Sigmoid colon (tissue), 7 donors: ENCODE data around the gene MYL3. TPM values are rescaled to one million over a fixed set of nuclear protein-coding genes. Genes with fewer than 3 reads are reported as not detected.

Experiments
- DNase-seq: peaks from one replicate; pipeline ENCODE4 v3.0.0-alpha.2; 2019
- H3K27ac ChIP-seq, 4 donors: fragments of 200-600 bp; sonication (generic); one replicate each; pipeline ENCODE4 v1.5.1; 2016 to 2019; ENCODE audit warnings: mild to moderate bottlenecking in 1 of 4
- H3K27me3 ChIP-seq, 3 donors: fragments of 200-600 bp; sonication (generic); one replicate each; pipeline ENCODE4 v1.5.1; 2019; ENCODE audit warnings: mild to moderate bottlenecking in 1 of 3
- H3K36me3 ChIP-seq, 4 donors: fragments of 200-600 bp; sonication (generic); one replicate each; pipeline ENCODE4 v1.5.1; 2016 to 2019
- H3K4me1 ChIP-seq, 4 donors: fragments of 200-600 bp; sonication (generic); one replicate each; pipeline ENCODE4 v1.5.1; 2017 to 2019
- H3K4me3 ChIP-seq, 4 donors: fragments of 200-600 bp; sonication (generic); one replicate each; pipeline ENCODE4 v1.5.1; 2017 to 2019; ENCODE audit warnings: mild to moderate bottlenecking in 2 of 4, moderate library complexity in 1 of 4
- H3K9me3 ChIP-seq, 4 donors: fragments of 200-600 bp in 3 of 4; sonication (generic) in 3 of 4; one replicate each; pipeline versions ENCODE4 v1.5.1 to v1.6.1; 2013 to 2019
- CTCF ChIP-seq, 4 experiments: fragments of 450-650 bp in 3 of 4; fragments of 200-600 bp in 1 of 4; IDR thresholded peaks; one replicate each; pipeline ENCODE4 v1.5.1; 2016 to 2019; ENCODE audit warnings: antibody characterized with exemption in 4 of 4, mild to moderate bottlenecking in 3 of 4, moderate library complexity in 2 of 4
- EP300 ChIP-seq, 4 donors: sonication (generic); formaldehyde crosslinking; IDR thresholded peaks; one replicate each; pipeline ENCODE4 v1.6.1; 2017; ENCODE audit warnings: antibody characterized with exemption in 4 of 4
- POLR2A ChIP-seq, 2 donors: fragments of 450-650 bp; IDR thresholded peaks; one replicate each; pipeline ENCODE4 v1.6.1; 2016; ENCODE audit warnings: antibody characterized with exemption in 2 of 2, mild to moderate bottlenecking in 2 of 2, moderate library complexity in 2 of 2
- POLR2AphosphoS5 ChIP-seq, 4 donors: sonication (generic); formaldehyde crosslinking; IDR thresholded peaks; one replicate each; pipeline ENCODE4 v1.6.1; 2017; ENCODE audit warnings: antibody characterized with exemption in 4 of 4
- WGBS, 2 donors: extraction: QIAGEN DNeasy Blood & Tissue Kit; methylation state at CpG; one replicate each; pipeline ENCODE4 v1.1.7; 2013; 5-methylcytosine and 5-hydroxymethylcytosine counted together
- intact Hi-C: fragments of 100-400 bp; cut with DNase I; formaldehyde crosslinking; loops from one replicate; pipeline ENCODE4 v1.15.1; 2023
- polyA plus RNA-seq, 3 donors: library from polyadenylated mRNA; stranded (reverse); fragments of 200-250 nt; gene quantifications; one replicate each; pipeline ENCODE4 v1.2.3, GENCODE V29; 2013
- total RNA-seq, 4 donors: library from RNA; depleted of rRNA; stranded (reverse); fragments of >200 nt; gene quantifications; one replicate each; pipeline ENCODE4 v1.1.0, GENCODE V29; 2016
- donor health status: healthy with polysubstance abuse.
- donor health status: Bipolar disorder and iron deficiency.
- donor health status: healthy.

The MYL3 gene
- total and polyA plus RNA-seq, 7 donors: 1.5 to 11.8 (median 3.9) TPM

DNA sequence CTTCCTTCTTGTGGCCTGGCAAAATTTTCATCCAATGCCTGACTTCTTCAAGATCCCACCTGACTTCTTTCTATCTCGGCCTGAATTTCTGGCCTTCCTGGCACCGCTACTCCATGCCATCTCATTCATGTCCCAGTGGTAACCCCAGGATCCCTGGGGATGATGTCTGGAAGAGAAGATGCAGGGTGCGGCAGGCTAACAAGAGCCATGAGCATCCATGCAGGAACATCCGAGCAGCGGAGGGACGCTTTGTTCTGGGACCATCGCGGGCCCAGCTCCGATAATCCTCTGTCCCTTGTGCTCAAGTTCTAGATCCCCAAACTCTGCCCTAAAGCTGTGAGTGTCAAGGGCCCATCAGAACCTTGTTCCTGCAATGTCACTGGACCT, 10.9 kb downstream of the MYL3 start:
- no peak overlapping the region for H3K4me3 ChIP-seq
- intact Hi-C loops: no loop called here
- no peak overlapping the region for H3K27ac ChIP-seq
- H3K27me3 ChIP-seq: no peaks in the 10 kb centered on the region
- H3K36me3 ChIP-seq: no peaks in the 10 kb centered on the region
- H3K4me1 ChIP-seq: peaks cover 0 to 2% (median 0%) of the 10 kb centered on the region in 4 donors
- WGBS, 2 donors: 93 to 96% methylated on average over 9 of the region's 9 CpGs
- no peak for DNase-seq
- no peaks in the 10 kb centered on the region for H3K9me3 ChIP-seq
- no peak for TF ChIP-seq POLR2AphosphoS5 (IDR thresholded peaks at IDR 0.05)
- no peak for TF ChIP-seq POLR2A (IDR thresholded peaks at IDR 0.05)
- TF ChIP-seq EP300 (IDR thresholded peaks at IDR 0.05): no peak
- no peak for TF ChIP-seq CTCF (IDR thresholded peaks at IDR 0.05)

GRCh38 chr3:46851364-46852333, 11.6 kb downstream of the MYL3 start:
- H3K4me1 ChIP-seq: peaks cover 0 to 6% (median 2%) of the 10 kb centered on the region in 4 donors
- DNase-seq: no peak
- no peak for TF ChIP-seq EP300 (IDR thresholded peaks at IDR 0.05)
- TF ChIP-seq POLR2A (IDR thresholded peaks at IDR 0.05): no peak
- no peak overlapping the region for H3K27ac ChIP-seq
- 86 to 90% methylated on average over 13 of the region's 13 CpGs for WGBS, 2 donors
- no peaks in the 10 kb centered on the region for H3K27me3 ChIP-seq
- H3K36me3 ChIP-seq: no peaks in the 10 kb centered on the region
- no peaks in the 10 kb centered on the region for H3K9me3 ChIP-seq
- intact Hi-C loops: no loop called here
- H3K4me3 ChIP-seq: no peak overlapping the region

- WGBS, 2 donors: 68 to 86% methylated on average over 1 of the region's 1 CpG
- intact Hi-C loops: no loop called here
- Histone ChIP-seq H3K4me1 (peaks cover 0 to 18% (median 9%) of the 10 kb centered on the region in 4 donors), H3K36me3 (no peaks in the 10 kb centered on the region), H3K27ac (no peak overlapping the region), H3K27me3 (no peaks in the 10 kb centered on the region), H3K9me3 (no peaks in the 10 kb centered on the region), H3K4me3 (no peak overlapping the region)
- DNase-seq: no peak
- TF ChIP-seq CTCF (IDR thresholded peaks at IDR 0.05) (no peak), EP300 (IDR thresholded peaks at IDR 0.05) (no peak), POLR2AphosphoS5 (IDR thresholded peaks at IDR 0.05) (no peak), POLR2A (IDR thresholded peaks at IDR 0.05) (no peak)
These were observed 12.8 kb downstream of the MYL3 start for GRCh38 chr3:46850468-46850779.

DNA sequence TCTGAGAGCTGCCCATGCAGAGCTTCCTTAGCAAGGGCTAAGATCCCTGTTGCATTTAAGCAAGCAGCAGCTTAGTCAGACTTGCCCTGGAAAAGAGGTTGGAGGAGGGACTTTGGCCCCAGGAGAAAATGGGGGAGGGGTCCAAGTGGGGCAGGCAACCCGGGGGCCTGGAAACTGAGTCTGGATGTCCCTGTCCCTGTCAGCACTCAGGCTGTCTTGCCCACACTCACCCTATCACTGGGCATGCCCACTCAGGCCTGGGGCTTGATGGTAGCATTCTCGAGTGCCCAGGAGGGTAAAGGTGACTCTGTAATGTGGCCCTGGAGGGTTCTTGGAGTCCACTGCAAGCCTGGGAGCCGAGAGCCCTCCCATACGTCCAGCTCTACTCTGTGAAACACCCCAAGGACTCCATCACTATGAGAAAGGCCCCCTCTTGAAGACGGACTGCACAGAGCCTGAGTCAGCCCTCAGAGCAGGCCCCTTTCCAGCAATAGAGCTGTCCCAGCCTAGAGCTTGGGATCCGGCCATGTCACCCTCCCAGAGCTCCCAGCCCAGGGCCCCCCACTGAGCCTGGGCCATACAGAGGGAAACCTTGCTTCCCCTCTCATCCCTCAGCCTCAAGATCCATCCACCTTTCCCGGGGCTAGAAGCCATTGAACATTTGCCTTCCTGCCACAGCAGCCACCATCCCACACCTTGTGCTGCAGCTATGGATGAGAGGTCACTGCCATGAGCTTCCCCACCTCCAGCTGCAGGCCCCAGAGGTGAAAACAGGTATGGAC, 13.4 kb downstream of the MYL3 start:
- H3K9me3 ChIP-seq: no peaks in the 10 kb centered on the region
- DNase-seq: no peak
- WGBS, 2 donors: 71 to 74% methylated on average over 7 of the region's 7 CpGs

GRCh38 chr3:46849045-46849631, 14.1 kb downstream of the MYL3 start:
- TF ChIP-seq POLR2AphosphoS5 (IDR thresholded peaks at IDR 0.05) (no peak), CTCF (IDR thresholded peaks at IDR 0.05) (no peak), POLR2A (IDR thresholded peaks at IDR 0.05) (no peak), EP300 (IDR thresholded peaks at IDR 0.05) (no peak)
- no peaks in the 10 kb centered on the region for H3K9me3 ChIP-seq
- WGBS, 2 donors: 92 to 95% methylated on average over 7 of the region's 7 CpGs
- H3K27ac ChIP-seq: no peak overlapping the region
- H3K4me3 ChIP-seq: no peak overlapping the region
- intact Hi-C loops: loop anchor here (5.0 kb wide), 2 partner anchors 43 to 142 kb away; no protein-coding TSS in a partner anchor
- H3K36me3 ChIP-seq: no peaks in the 10 kb centered on the region
- DNase-seq: no peak
- no peaks in the 10 kb centered on the region for H3K27me3 ChIP-seq
- peaks cover 0 to 27% (median 14%) of the 10 kb centered on the region in 4 donors for H3K4me1 ChIP-seq

More for the DNA sequence above, 13.4 kb downstream of the MYL3 start:
- Histone ChIP-seq H3K4me3 (no peak overlapping the region), H3K27ac (no peak overlapping the region), H3K4me1 (peaks cover 0 to 23% (median 14%) of the 10 kb centered on the region in 4 donors), H3K36me3 (no peaks in the 10 kb centered on the region), H3K27me3 (no peaks in the 10 kb centered on the region)
- TF ChIP-seq EP300 (IDR thresholded peaks at IDR 0.05) (no peak), POLR2A (IDR thresholded peaks at IDR 0.05) (no peak), POLR2AphosphoS5 (IDR thresholded peaks at IDR 0.05) (no peak)
- intact Hi-C loops: loop anchor here (5.0 kb wide), 2 partner anchors 42 to 143 kb away; no protein-coding TSS in a partner anchor
